Activated CD8-positive, alpha-beta T cell treated with anti-CD3 and anti-CD28 coated beads for 36 hours (primary cell): Measurements from ENCODE around the gene MOB3B. TPM values are rescaled to one million over a fixed set of nuclear protein-coding genes. Genes with fewer than 3 reads are reported as not detected.

Experiments used
- ATAC-seq: fragments of 200-7000 bp; cut with Tn5 transposase; one replicate; pipeline ENCODE4 v1.10.0; 2021; ENCODE audit warnings: mild to moderate bottlenecking, moderate library complexity
- CTCF ChIA-PET: fragments of 350-600 bp; sonication (Branson Sonifier 250); formaldehyde crosslinking; loops from one replicate; lab custom pipeline; 2021; ENCODE audit warnings: antibody characterized with exemption; lab: Charles Lee
- POLR2A ChIA-PET: fragments of 350-600 bp; sonication (Branson Sonifier 250); formaldehyde crosslinking; loops from one replicate; lab custom pipeline; 2021; ENCODE audit warnings: antibody characterized with exemption; lab: Charles Lee
- DNase-seq: peaks from one replicate; pipeline ENCODE4 v3.0.0-alpha.2; 2020
- H3K27ac Mint-ChIP-seq: one replicate; pipeline ENCODE4 v1.8.0; 2021; ENCODE audit warnings: mild to moderate bottlenecking, mixed read lengths
- H3K27me3 Mint-ChIP-seq: one replicate; pipeline ENCODE4 v1.8.0; 2021; ENCODE audit warnings: mixed read lengths
- H3K36me3 Mint-ChIP-seq: one replicate; pipeline ENCODE4 v1.8.0; 2021; ENCODE audit warnings: low read depth, mixed read lengths
- H3K4me1 Mint-ChIP-seq: one replicate; pipeline ENCODE4 v1.8.0; 2021; ENCODE audit warnings: low read depth, mixed read lengths
- H3K4me3 Mint-ChIP-seq: one replicate; pipeline ENCODE4 v1.8.0; 2021; ENCODE audit warnings: mild to moderate bottlenecking, moderate library complexity, mixed read lengths
- H3K9me3 Mint-ChIP-seq: one replicate; pipeline ENCODE4 v1.8.0; 2021; ENCODE audit warnings: mixed read lengths
- intact Hi-C: fragments of 100-400 bp; cut with micrococcal nuclease; formaldehyde crosslinking; loops from one replicate; pipeline ENCODE4 v1.10.0; 2022
- total RNA-seq, 2 experiments: library from RNA; stranded (reverse); gene quantifications; one replicate each; pipeline ENCODE4 v1.2.3, GENCODE V29; 2021
- TF ChIP-seq, protein P1 (sequence below): fragments of 200-600 bp; IDR thresholded peaks from one replicate; pipeline ENCODE4 v1.8.0; 2022; ENCODE audit warnings: antibody characterized with exemption, mild to moderate bottlenecking

MOB3B gene
- total RNA-seq, 2 experiments from 2014 or later, result 0.47 to 0.67 TPM

DNA sequence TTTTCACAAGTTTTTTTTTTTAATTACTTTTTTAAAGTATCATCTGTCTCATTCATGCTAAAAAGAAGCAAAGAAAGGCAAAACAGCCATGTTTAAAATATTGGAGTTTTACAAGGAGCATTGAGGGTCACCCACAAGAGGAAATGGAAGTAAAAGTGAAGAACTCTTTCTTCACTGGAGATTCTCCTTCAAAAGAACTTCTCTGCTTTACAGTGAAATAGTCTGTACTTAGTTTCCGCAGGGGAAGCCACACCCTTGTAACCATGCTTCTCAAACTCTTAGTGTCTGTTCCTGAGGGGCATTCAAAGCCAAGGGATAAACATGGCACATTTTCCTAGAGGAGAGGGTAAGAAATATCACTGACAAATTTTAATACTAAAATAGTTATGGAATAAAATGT is 35.1 kb upstream of the MOB3B start:
- H3K27me3 Mint-ChIP-seq, result no peaks in the 10 kb centered on the region
- TF ChIP-seq, protein P1, sequence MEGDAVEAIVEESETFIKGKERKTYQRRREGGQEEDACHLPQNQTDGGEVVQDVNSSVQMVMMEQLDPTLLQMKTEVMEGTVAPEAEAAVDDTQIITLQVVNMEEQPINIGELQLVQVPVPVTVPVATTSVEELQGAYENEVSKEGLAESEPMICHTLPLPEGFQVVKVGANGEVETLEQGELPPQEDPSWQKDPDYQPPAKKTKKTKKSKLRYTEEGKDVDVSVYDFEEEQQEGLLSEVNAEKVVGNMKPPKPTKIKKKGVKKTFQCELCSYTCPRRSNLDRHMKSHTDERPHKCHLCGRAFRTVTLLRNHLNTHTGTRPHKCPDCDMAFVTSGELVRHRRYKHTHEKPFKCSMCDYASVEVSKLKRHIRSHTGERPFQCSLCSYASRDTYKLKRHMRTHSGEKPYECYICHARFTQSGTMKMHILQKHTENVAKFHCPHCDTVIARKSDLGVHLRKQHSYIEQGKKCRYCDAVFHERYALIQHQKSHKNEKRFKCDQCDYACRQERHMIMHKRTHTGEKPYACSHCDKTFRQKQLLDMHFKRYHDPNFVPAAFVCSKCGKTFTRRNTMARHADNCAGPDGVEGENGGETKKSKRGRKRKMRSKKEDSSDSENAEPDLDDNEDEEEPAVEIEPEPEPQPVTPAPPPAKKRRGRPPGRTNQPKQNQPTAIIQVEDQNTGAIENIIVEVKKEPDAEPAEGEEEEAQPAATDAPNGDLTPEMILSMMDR, result no peak
- POLR2A ChIA-PET, result no interaction called here
- H3K4me3 Mint-ChIP-seq, result no peak overlapping the region
- intact Hi-C loops, result no loop called here
- DNase-seq (no peak), ATAC-seq (no peak)
- H3K27ac Mint-ChIP-seq, result peak overlapping the region; percentile 43
- H3K36me3 Mint-ChIP-seq, result peaks cover 25% of the 10 kb centered on the region
- no peaks in the 10 kb centered on the region for H3K9me3 Mint-ChIP-seq
- H3K4me1 Mint-ChIP-seq, result peaks cover 25% of the 10 kb centered on the region
- CTCF ChIA-PET, result no interaction called here

GRCh38 chr9:27563738-27564430 is 34.3 kb upstream of the MOB3B start:
- ATAC-seq (no peak), DNase-seq (no peak)
- TF ChIP-seq, protein P1, result no peak
- H3K4me3 Mint-ChIP-seq, result no peak overlapping the region
- H3K27me3 Mint-ChIP-seq, result no peaks in the 10 kb centered on the region
- no peak overlapping the region for H3K27ac Mint-ChIP-seq
- peaks cover 25% of the 10 kb centered on the region for H3K4me1 Mint-ChIP-seq
- ChIA-PET POLR2A (interaction anchor here (1.6 kb wide), 1 partner anchor 9 kb away, joined by 8 read pairs; the partner anchor contains the start of gene C9orf72), CTCF (interaction anchor here (2.6 kb wide), 1 partner anchor 16 kb away, joined by 10 read pairs; no protein-coding TSS in a partner anchor)
- H3K9me3 Mint-ChIP-seq, result no peaks in the 10 kb centered on the region
- H3K36me3 Mint-ChIP-seq, result peaks cover 27% of the 10 kb centered on the region
- intact Hi-C loops, result no loop called here

DNA sequence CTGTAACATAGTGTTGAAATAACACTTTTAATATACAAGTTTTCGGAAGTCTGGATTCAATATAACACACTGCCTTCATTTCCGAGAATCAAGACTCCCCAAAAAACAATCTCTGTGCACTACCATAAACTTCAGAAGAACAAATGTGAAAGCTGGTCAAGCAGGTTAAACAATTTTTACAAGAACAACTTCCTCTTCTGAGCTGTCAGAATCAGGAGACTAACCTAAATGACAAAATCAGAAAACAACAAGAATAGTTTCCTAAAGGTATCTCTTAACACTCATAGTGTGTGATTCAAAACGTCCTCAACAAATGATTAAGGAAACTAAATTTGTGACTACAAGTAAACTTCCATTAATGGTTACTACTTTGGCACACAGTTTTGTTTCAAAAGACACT is 32.1 kb upstream of the MOB3B start:
- ChIA-PET CTCF (interaction anchor here (1.0 to 4.0 kb wide), 4 partner anchors 10 to 208 kb away, joined by 4 to 18 read pairs (median 7); partner anchors contain the start of gene MOB3B), POLR2A (no interaction called here)
- H3K4me3 Mint-ChIP-seq, result no peak overlapping the region
- intact Hi-C loops, result no loop called here
- peaks cover 22% of the 10 kb centered on the region for H3K36me3 Mint-ChIP-seq
- H3K27me3 Mint-ChIP-seq, result no peaks in the 10 kb centered on the region
- ATAC-seq (peak; percentile 10), DNase-seq (no peak)
- H3K9me3 Mint-ChIP-seq, result no peaks in the 10 kb centered on the region
- TF ChIP-seq, protein P1, result no peak
- no peak overlapping the region for H3K27ac Mint-ChIP-seq
- peaks cover 21% of the 10 kb centered on the region for H3K4me1 Mint-ChIP-seq

- DNase-seq (no peak), ATAC-seq (no peak)
- Mint-ChIP-seq H3K4me1 (peaks cover 14% of the 10 kb centered on the region), H3K4me3 (no peak overlapping the region), H3K27me3 (no peaks in the 10 kb centered on the region), H3K36me3 (peaks cover 18% of the 10 kb centered on the region), H3K9me3 (no peaks in the 10 kb centered on the region), H3K27ac (no peak overlapping the region)
- ChIA-PET POLR2A (interaction anchor here (1.2 kb wide), 1 partner anchor 12 kb away, joined by 4 read pairs; the partner anchor contains the start of gene C9orf72), CTCF (interaction anchor here (1.9 to 4.0 kb wide), 2 partner anchors 31 to 207 kb away, joined by 4 to 18 read pairs; partner anchors contain the start of gene MOB3B)
- TF ChIP-seq, protein P1, result no peak
- intact Hi-C loops, result no loop called here
Measured at GRCh38 chr9:27560457-27560856, 30.8 kb upstream of the MOB3B start.

- peaks cover 23% of the 10 kb centered on the region for H3K36me3 Mint-ChIP-seq
- intact Hi-C loops, result no loop called here
- ChIA-PET CTCF (no interaction called here), POLR2A (no interaction called here)
- H3K4me3 Mint-ChIP-seq, result no peak overlapping the region
- H3K27ac Mint-ChIP-seq, result no peak overlapping the region
- TF ChIP-seq, protein P1, result no peak
- no peaks in the 10 kb centered on the region for H3K27me3 Mint-ChIP-seq
- no peak for ATAC-seq
- no peak for DNase-seq
- H3K4me1 Mint-ChIP-seq, result no peaks in the 10 kb centered on the region
- H3K9me3 Mint-ChIP-seq, result no peaks in the 10 kb centered on the region
Measured at GRCh38 chr9:27558307-27558706, 28.7 kb upstream of the MOB3B start.
